HG03039 (cell line): ENCODE results near the gene TIAM2.

Experiments used
- ATAC-seq: cut with Tn5 transposase; IDR thresholded peaks from one replicate; pipeline ENCODE4 v1.9.1; 2021; ENCODE audit warnings: mild to moderate bottlenecking, moderate library complexity; ENCODE audit not compliant: unreplicated experiment

TIAM2 gene

GRCh38 chr6:155272353-155273232 lies 277.5 kb downstream of the TIAM2 start:
- no peak for ATAC-seq

DNA sequence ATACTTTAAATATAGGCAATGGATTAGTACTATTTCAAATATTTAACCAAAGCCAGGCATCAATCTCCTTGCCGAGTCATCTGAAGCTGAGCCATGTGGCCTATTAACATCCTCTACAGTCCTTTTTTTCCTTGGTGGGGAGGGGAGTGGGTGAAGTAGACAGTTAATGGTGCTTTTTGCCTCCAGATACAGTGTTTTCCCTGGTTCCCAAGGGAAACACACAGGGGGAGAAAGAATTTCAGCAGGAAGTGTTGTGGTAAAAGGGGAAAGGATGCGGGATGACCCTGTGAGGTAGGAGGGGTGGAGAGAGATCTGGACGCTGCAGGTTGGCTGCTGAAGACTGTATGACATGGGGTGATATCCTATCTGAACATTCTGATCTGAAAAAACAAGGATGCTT lies 278.3 kb downstream of the TIAM2 start:
- no peak for ATAC-seq

DNA sequence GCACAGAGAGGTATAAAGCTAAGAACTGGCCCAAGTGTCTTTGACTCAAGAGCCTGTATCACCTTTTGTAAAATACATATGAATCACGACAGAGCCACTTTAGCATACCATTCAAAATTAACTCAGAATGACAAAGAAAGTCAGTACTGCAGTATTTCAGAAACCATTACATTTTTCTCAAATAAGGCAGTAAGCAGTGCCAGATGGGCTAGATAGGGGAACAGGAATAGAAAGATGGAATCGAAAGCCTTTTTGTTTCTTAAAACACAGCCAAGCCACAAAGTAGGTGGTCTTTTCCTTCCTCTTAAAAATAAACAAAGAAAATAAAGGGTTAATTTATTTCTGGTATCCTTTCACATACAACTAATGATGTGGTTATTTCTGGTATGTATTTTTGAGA lies 279.0 kb downstream of the TIAM2 start:
- no peak for ATAC-seq

GRCh38 chr6:155274533-155274932 lies 279.4 kb downstream of the TIAM2 start:
- ATAC-seq: no peak

DNA sequence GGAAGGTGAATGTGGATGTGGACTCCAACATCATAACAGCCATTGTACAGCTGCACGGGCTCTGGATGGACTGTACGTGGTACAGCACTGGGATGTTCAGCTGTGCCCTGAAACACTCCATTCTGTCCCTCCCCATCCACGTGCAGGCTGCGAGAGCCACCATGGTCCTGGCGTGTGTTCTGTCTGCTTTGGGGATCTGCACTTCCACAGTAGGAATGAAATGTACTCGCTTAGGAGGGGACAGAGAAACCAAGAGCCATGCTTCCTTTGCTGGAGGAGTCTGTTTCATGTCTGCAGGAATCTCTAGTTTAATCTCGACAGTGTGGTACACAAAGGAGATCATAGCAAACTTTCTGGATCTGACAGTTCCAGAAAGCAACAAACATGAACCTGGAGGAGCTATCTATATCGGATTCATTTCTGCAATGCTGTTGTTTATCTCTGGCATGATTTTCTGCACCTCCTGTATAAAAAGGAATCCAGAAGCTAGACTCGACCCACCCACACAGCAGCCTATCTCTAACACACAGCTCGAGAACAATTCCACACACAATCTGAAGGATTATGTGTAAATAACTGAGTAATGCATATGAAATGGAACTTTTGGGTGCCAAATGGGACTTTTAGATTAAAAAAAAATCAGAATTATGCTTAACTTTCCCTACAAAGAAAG lies 280.8 kb downstream of the TIAM2 start:
- no peak for ATAC-seq

DNA sequence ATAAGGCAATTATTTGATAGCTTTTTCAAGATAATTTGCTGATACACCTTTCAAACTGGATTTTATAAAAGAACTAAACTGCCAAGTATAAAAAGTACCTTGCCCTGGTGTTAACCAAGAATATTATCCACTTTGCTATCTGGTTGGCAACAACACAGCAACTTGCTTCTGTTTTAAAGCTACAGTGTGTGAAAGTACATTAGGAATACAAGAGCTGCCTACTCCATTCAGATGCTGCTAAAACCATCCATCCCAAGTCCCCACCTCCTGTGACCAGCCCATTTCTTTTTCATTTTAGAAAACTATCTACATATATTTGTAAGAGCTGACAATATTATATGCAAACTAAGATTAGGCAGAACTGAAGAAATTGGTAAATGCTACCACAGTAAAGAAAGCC lies 281.5 kb downstream of the TIAM2 start:
- ATAC-seq: no peak

- ATAC-seq: no peak
Observed at GRCh38 chr6:155278319-155279049, 283.4 kb downstream of the TIAM2 start.

DNA sequence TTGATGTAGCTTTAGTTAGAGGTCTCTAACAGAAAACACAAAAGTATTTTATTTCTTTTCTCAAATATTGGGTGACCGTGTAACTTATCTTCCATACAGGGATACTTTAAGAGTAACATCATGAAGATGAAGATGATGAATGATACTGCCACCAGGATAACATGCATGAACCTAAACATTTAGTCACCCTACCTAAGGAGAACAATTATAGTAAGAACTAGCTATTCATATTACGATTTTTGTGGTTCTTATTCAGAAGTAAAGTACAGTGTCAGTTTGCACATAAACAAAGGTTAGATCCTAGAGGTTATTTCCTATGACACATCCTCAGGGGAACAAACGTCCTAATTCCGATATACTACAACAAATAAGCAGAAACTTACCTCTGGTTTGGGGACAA lies 289.7 kb downstream of the TIAM2 start:
- ATAC-seq: no peak

DNA sequence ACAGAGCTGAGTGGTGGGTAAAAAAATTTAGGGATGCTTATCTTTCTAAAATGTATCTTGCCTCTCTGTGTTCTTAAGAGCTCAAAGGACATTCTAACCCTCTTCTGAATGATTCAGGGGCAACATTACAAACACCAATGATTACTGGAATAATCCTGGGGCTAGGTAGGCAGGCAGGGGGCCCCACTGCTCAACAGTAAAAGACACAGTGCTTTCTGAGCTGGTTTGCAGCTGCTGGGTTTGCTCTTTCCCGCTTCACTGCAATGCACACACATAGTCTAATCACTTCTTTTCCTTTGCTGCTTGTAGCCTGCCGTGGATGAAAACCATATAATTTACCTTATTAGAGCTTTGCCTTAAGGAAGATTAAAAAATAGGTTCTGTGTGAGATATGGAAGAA lies 292.6 kb downstream of the TIAM2 start:
- no peak for ATAC-seq

GRCh38 chr6:155290491-155290890 lies 295.4 kb downstream of the TIAM2 start:
- ATAC-seq: no peak

DNA sequence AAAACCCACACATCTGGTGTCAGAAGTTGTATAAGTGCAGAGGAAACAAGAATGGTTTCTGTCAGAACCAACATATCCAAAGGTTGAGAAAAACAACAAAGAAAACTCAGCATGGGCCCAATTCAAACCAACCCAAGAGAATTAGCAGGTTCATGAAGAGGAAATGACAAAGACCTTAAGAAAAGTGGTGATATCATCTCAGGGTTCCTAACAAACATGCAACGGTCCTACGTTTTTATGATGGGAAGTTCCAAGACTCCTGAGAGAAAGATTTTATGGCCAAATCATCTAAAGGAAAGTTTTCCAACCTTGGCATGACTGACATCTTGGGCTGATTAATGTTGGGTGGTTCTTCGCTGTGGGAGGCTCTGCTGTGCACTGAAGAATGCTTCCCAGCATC lies 296.2 kb downstream of the TIAM2 start:
- no peak for ATAC-seq

DNA sequence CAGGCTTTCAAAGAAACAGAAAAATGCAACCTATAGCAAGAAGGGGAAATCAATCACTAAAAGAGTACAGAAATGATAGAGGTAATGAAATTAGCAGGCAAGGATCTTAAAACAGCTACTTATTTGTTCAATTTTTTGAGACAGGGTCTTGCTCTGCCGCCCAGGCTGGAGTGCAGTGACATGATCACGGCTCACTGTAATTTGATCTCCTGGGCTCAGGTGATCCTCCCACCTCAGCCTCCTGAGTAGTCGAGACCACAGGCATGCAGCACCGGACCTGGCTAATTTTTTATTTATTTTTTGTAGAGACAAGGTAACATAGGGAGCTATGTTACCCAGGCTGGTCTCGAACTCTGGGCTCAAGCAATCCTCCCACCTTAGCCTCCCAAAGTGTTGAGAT lies 297.6 kb downstream of the TIAM2 start:
- ATAC-seq: no peak

- no peak for ATAC-seq
Observed at GRCh38 chr6:155297669-155298068, 302.6 kb downstream of the TIAM2 start.

- no peak for ATAC-seq
Observed at GRCh38 chr6:155301867-155302266, 306.8 kb downstream of the TIAM2 start.

- no peak for ATAC-seq
Observed at GRCh38 chr6:155303361-155303870, 308.3 kb downstream of the TIAM2 start.

GRCh38 chr6:155306958-155307357 lies 311.8 kb downstream of the TIAM2 start:
- no peak for ATAC-seq
